GM23338 (cell line): ENCODE results near the gene MFNG. TPM values are rescaled to one million over a fixed set of nuclear protein-coding genes. Genes with fewer than 3 reads are reported as not detected.

Experiments
- ATAC-seq: fragments of 200-7000 bp; cut with Tn5 transposase; 3 replicates; pipeline ENCODE4 v1.9.1; 2020
- DNase-seq: peaks from one replicate; pipeline ENCODE4 v3.0.0-alpha.2; 2015; ENCODE audit warnings: low spot score
- H2AFZ ChIP-seq: fragments of 200-600 bp; sonication (generic); 2 replicates; pipeline ENCODE4 v1.8.0; 2016; ENCODE audit warnings: antibody characterized with exemption, mild to moderate bottlenecking, moderate library complexity
- H3F3A ChIP-seq: fragments of 200-600 bp; sonication (generic); replicated peaks from 2 replicates; pipeline ENCODE4 v1.8.0; 2017; ENCODE audit warnings: antibody characterized with exemption, mixed run types, low read depth
- H3K27ac ChIP-seq: fragments of 200-600 bp; sonication (generic); 2 replicates; pipeline ENCODE4 v1.6.1; 2016; ENCODE audit warnings: low read depth
- H3K27me3 ChIP-seq: fragments of 200-600 bp; sonication (generic); 2 replicates; pipeline ENCODE4 v1.8.0; 2016; ENCODE audit warnings: mild to moderate bottlenecking, mixed run types, moderate library complexity; ENCODE audit not compliant: insufficient read depth
- H3K36me3 ChIP-seq: fragments of 200-600 bp; sonication (generic); 2 replicates; pipeline ENCODE4 v1.8.0; 2016; ENCODE audit warnings: mild to moderate bottlenecking; ENCODE audit not compliant: insufficient read depth
- H3K4me1 ChIP-seq: fragments of 200-600 bp; sonication (generic); 2 replicates; pipeline ENCODE4 v1.8.0; 2016; ENCODE audit warnings: mild to moderate bottlenecking, moderate library complexity; ENCODE audit not compliant: insufficient read depth
- H3K4me2 ChIP-seq: fragments of 200-600 bp; sonication (generic); 2 replicates; pipeline ENCODE4 v1.7.1; 2017; ENCODE audit warnings: mixed run types
- H3K4me3 ChIP-seq: fragments of 200-600 bp; sonication (generic); 2 replicates; pipeline ENCODE4 v1.6.1; 2016; ENCODE audit warnings: mixed run types
- H3K79me2 ChIP-seq: fragments of 200-600 bp; sonication (generic); replicated peaks from 2 replicates; pipeline ENCODE4 v1.8.0; 2017; ENCODE audit warnings: mild to moderate bottlenecking; ENCODE audit not compliant: insufficient read depth
- H3K9me2 ChIP-seq: fragments of 200-600 bp; sonication (generic); 2 replicates; pipeline ENCODE4 v1.8.0; 2017; ENCODE audit not compliant: insufficient read depth
- H4K20me1 ChIP-seq: fragments of 200-600 bp; sonication (generic); replicated peaks from 2 replicates; pipeline ENCODE4 v1.8.0; 2017; ENCODE audit warnings: mild to moderate bottlenecking; ENCODE audit not compliant: insufficient read depth
- H3K27ac Mint-ChIP-seq: 2 replicates; pipeline ENCODE4 v1.8.0; 2020; ENCODE audit warnings: inconsistent platforms, mild to moderate bottlenecking, moderate library complexity, mixed read lengths
- H3K27me3 Mint-ChIP-seq: 3 replicates; pipeline ENCODE4 v1.8.0; 2022; ENCODE audit warnings: low read depth, mild to moderate bottlenecking, moderate library complexity, mixed read lengths, inconsistent platforms; ENCODE audit not compliant: insufficient read depth, poor library complexity
- H3K36me3 Mint-ChIP-seq: 3 replicates; pipeline ENCODE4 v1.8.0; 2021; ENCODE audit warnings: low read depth, mild to moderate bottlenecking, inconsistent platforms, moderate library complexity, mixed read lengths
- H3K4me1 Mint-ChIP-seq: 3 replicates; pipeline ENCODE4 v1.8.0; 2020; ENCODE audit warnings: mild to moderate bottlenecking, inconsistent platforms, mixed read lengths
- H3K4me3 Mint-ChIP-seq: 3 replicates; pipeline ENCODE4 v1.8.0; 2021; ENCODE audit warnings: moderate library complexity, mild to moderate bottlenecking, inconsistent platforms, mixed read lengths
- H3K9me3 Mint-ChIP-seq: 3 replicates; pipeline ENCODE4 v1.8.0; 2020; ENCODE audit warnings: moderate library complexity, mild to moderate bottlenecking, inconsistent platforms, mixed read lengths
- CREB1 ChIP-seq: fragments of 250-450 bp; sonication (Bioruptor Pico); IDR thresholded peaks from 2 replicates; pipeline ENCODE4 v1.5.0; 2020; ENCODE audit warnings: low read depth, mild to moderate bottlenecking, moderate library complexity
- EZH2phosphoT487 ChIP-seq: fragments of 200-600 bp; sonication (generic); IDR thresholded peaks from one replicate; pipeline ENCODE4 v1.8.1; 2018; ENCODE audit warnings: antibody characterized with exemption; ENCODE audit not compliant: unreplicated experiment
- JUNB ChIP-seq: IDR thresholded peaks from one replicate; pipeline ENCODE4 v1.6.1; 2016; ENCODE audit warnings: antibody characterized with exemption; ENCODE audit not compliant: unreplicated experiment
- NANOG ChIP-seq: IDR thresholded peaks from 2 replicates; pipeline ENCODE4 v1.6.1; 2016; ENCODE audit warnings: antibody characterized with exemption, borderline replicate concordance
- STAT1 ChIP-seq: IDR thresholded peaks from one replicate; pipeline ENCODE4 v1.6.1; 2016; ENCODE audit warnings: antibody characterized with exemption; ENCODE audit not compliant: unreplicated experiment
- ZNF114 ChIP-seq: fragments of 250-450 bp; sonication (Bioruptor Pico); IDR thresholded peaks from 2 replicates; pipeline ENCODE4 v1.5.0; 2020; ENCODE audit warnings: mild to moderate bottlenecking, moderate library complexity
- ZNF331 ChIP-seq: fragments of 250-450 bp; sonication (Bioruptor Pico); IDR thresholded peaks from 2 replicates; pipeline ENCODE4 v1.5.0; 2020; ENCODE audit warnings: low read depth, mild to moderate bottlenecking, moderate library complexity
- polyA plus RNA-seq: library from polyadenylated mRNA; unstranded; fragments of >200 nt; fragmentation: Nextera tagmentation; extraction: Ambion mirVana; gene quantifications from 2 replicates; pipeline ENCODE4 v1.2.1, GENCODE V29; 2016
- total RNA-seq: library from RNA; depleted of rRNA; stranded (reverse); fragments of >200 nt; shearing (Covaris generic); gene quantifications from 2 replicates; pipeline ENCODE4 v1.2.3, GENCODE V29; 2014
- TF ChIP-seq, protein P1 (sequence below): fragments of 250-450 bp; sonication (Bioruptor Pico); IDR thresholded peaks from 2 replicates; pipeline ENCODE4 v1.5.0; 2020; ENCODE audit warnings: mild to moderate bottlenecking, moderate library complexity
- TF ChIP-seq, protein P2 (sequence below), 2 experiments: fragments of 200-600 bp in 1 of 2; sonication (generic) in 1 of 2; conservative IDR thresholded peaks; 2 replicates each; pipeline versions ENCODE4 v1.5.1 to v1.6.1; 2016 to 2017; ENCODE audit warnings: antibody characterized with exemption in 2 of 2, low read depth in 2 of 2, mild to moderate bottlenecking in 2 of 2, moderate library complexity in 1 of 2

The MFNG gene
- total and polyA plus RNA-seq, 2 experiments from 2014 or later, result 1.4 to 1.9 TPM

DNA sequence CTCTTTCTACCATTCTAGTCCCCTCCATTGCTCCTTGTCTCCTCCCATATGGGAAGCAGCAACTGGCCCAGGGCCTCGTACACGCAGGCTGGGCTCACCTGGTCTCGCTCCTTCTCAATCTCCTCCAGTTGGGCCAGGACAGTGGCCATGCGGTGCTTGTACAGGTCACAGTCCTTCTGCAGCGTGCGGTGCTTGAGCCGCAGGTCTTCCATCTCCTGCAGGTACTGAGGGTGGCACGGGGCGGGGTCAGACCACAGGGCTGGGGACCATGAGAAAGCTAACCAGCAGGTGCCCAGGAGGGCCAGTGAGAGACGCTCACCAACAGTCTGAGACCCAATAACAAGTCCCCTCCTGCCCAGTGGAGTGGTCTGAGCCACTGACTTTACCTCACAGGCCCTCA is 21.5 kb upstream of the MFNG start (continued):
- TF ChIP-seq, protein P1, sequence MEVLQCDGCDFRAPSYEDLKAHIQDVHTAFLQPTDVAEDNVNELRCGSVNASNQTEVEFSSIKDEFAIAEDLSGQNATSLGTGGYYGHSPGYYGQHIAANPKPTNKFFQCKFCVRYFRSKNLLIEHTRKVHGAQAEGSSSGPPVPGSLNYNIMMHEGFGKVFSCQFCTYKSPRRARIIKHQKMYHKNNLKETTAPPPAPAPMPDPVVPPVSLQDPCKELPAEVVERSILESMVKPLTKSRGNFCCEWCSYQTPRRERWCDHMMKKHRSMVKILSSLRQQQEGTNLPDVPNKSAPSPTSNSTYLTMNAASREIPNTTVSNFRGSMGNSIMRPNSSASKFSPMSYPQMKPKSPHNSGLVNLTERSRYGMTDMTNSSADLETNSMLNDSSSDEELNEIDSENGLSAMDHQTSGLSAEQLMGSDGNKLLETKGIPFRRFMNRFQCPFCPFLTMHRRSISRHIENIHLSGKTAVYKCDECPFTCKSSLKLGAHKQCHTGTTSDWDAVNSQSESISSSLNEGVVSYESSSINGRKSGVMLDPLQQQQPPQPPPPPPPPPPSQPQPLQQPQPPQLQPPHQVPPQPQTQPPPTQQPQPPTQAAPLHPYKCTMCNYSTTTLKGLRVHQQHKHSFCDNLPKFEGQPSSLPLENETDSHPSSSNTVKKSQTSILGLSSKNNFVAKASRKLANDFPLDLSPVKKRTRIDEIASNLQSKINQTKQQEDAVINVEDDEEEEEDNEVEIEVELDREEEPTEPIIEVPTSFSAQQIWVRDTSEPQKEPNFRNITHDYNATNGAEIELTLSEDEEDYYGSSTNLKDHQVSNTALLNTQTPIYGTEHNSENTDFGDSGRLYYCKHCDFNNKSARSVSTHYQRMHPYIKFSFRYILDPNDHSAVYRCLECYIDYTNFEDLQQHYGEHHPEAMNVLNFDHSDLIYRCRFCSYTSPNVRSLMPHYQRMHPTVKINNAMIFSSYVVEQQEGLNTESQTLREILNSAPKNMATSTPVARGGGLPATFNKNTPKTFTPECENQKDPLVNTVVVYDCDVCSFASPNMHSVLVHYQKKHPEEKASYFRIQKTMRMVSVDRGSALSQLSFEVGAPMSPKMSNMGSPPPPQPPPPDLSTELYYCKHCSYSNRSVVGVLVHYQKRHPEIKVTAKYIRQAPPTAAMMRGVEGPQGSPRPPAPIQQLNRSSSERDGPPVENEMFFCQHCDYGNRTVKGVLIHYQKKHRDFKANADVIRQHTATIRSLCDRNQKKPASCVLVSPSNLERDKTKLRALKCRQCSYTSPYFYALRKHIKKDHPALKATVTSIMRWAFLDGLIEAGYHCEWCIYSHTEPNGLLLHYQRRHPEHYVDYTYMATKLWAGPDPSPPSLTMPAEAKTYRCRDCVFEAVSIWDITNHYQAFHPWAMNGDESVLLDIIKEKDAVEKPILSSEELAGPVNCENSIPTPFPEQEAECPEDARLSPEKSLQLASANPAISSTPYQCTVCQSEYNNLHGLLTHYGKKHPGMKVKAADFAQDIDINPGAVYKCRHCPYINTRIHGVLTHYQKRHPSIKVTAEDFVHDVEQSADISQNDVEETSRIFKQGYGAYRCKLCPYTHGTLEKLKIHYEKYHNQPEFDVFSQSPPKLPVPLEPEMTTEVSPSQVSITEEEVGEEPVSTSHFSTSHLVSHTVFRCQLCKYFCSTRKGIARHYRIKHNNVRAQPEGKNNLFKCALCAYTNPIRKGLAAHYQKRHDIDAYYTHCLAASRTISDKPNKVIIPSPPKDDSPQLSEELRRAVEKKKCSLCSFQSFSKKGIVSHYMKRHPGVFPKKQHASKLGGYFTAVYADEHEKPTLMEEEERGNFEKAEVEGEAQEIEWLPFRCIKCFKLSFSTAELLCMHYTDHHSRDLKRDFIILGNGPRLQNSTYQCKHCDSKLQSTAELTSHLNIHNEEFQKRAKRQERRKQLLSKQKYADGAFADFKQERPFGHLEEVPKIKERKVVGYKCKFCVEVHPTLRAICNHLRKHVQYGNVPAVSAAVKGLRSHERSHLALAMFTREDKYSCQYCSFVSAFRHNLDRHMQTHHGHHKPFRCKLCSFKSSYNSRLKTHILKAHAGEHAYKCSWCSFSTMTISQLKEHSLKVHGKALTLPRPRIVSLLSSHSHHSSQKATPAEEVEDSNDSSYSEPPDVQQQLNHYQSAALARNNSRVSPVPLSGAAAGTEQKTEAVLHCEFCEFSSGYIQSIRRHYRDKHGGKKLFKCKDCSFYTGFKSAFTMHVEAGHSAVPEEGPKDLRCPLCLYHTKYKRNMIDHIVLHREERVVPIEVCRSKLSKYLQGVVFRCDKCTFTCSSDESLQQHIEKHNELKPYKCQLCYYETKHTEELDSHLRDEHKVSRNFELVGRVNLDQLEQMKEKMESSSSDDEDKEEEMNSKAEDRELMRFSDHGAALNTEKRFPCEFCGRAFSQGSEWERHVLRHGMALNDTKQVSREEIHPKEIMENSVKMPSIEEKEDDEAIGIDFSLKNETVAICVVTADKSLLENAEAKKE (CRISPR knock-in tag), result no peak
- TF ChIP-seq STAT1 (no peak), ZNF331 (no peak), EZH2phosphoT487 (no peak), CREB1 (no peak), JUNB (no peak)

DNA sequence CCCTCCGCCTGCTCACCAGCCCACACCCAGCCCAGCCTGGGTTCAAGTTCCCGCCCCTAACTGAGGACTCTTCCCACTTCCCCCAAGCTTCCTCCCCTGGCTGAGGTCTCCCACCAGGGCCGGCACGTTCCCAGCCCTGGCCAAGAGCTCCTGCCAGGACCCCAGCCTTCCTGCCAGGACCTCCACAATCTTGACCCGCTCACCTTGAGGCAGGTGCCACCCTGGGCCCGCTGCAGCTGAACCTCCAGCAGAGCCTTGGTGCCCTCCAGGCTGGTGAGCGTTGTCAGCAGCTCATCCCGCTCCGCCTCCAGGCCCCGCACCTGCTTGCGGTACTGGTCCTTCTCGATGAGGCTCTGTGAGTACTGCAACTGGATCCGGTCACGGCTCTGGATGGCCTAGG is 19.8 kb upstream of the MFNG start:
- Histone ChIP-seq H3K79me2 (no peaks in the 10 kb centered on the region), H3K4me1 (peaks cover 9% of the 10 kb centered on the region; the same call in 1 of the 2 replicates), H3K4me2 (no peak overlapping the region), H3K36me3 (no peaks in the 10 kb centered on the region), H3K27me3 (no peaks in the 10 kb centered on the region), H4K20me1 (no peaks in the 10 kb centered on the region), H2AFZ (no peak overlapping the region), H3F3A (no peaks in the 10 kb centered on the region), H3K27ac (no peak overlapping the region), H3K4me3 (no peak overlapping the region), H3K9me2 (no peaks in the 10 kb centered on the region)
- Mint-ChIP-seq H3K27me3 (peaks cover 12% of the 10 kb centered on the region), H3K36me3 (peaks cover 5% of the 10 kb centered on the region; the same call in 2 of the 3 replicates), H3K9me3 (no peaks in the 10 kb centered on the region), H3K4me3 (no peak overlapping the region), H3K27ac (no peak overlapping the region), H3K4me1 (peaks cover 27% of the 10 kb centered on the region)
- ATAC-seq (no peak), DNase-seq (no peak)
- TF ChIP-seq, protein P2, sequence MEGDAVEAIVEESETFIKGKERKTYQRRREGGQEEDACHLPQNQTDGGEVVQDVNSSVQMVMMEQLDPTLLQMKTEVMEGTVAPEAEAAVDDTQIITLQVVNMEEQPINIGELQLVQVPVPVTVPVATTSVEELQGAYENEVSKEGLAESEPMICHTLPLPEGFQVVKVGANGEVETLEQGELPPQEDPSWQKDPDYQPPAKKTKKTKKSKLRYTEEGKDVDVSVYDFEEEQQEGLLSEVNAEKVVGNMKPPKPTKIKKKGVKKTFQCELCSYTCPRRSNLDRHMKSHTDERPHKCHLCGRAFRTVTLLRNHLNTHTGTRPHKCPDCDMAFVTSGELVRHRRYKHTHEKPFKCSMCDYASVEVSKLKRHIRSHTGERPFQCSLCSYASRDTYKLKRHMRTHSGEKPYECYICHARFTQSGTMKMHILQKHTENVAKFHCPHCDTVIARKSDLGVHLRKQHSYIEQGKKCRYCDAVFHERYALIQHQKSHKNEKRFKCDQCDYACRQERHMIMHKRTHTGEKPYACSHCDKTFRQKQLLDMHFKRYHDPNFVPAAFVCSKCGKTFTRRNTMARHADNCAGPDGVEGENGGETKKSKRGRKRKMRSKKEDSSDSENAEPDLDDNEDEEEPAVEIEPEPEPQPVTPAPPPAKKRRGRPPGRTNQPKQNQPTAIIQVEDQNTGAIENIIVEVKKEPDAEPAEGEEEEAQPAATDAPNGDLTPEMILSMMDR (conservative IDR thresholded peaks at IDR 0.05; ENCODE audit: low read depth in 2 of 2), result no peak
- TF ChIP-seq, protein P1 (CRISPR knock-in tag), result no peak
- TF ChIP-seq ZNF114 (CRISPR knock-in tag) (no peak), CREB1 (no peak), NANOG (no peak), JUNB (no peak), ZNF331 (no peak)
